GM21825 (cell line): ENCODE data around the gene RIOK3.

Experiments used
- ATAC-seq: cut with Tn5 transposase; IDR thresholded peaks from one replicate; pipeline ENCODE4 v1.9.1; 2021; ENCODE audit warnings: mild to moderate bottlenecking, moderate library complexity; ENCODE audit not compliant: unreplicated experiment

The RIOK3 gene

GRCh38 chr18:23528580-23529472 is 75.7 kb downstream of the RIOK3 start:
- ATAC-seq = no peak

- ATAC-seq = no peak
Measured at GRCh38 chr18:23529604-23530003, 76.5 kb downstream of the RIOK3 start.

GRCh38 chr18:23530195-23530594 is 77.1 kb downstream of the RIOK3 start:
- no peak for ATAC-seq

DNA sequence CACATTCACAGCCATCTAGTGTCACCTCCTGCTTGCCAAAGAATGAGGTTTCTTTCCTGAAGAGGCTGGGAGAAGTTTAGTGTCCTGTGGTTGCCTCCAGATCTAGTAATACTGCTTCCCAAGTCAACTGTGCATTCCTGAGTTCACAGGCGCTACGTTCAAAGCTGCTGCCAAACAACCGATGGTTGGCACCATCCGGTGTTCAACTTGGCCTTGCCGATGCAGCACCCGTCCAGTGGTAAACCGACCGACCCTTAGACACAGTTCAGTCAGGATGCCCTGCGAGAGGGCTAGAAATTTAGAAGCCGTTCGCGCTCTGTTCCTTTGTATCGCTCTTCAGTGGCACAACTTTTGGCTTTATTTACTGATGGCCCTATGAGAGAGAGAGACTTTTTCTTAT is 78.8 kb downstream of the RIOK3 start:
- no peak for ATAC-seq
